ENCODE measurements around the gene METTL27. TPM values are rescaled to one million over a fixed set of nuclear protein-coding genes. Genes with fewer than 3 reads are reported as not detected.

METTL27 gene
- total and polyA plus RNA-seq, 9 of the 15 experiments (the other 6 are each of a cell fraction or from before 2014, with no cell fraction given): 0.08 to 0.82 (median 0.33) TPM; not detected in 4

DNA sequence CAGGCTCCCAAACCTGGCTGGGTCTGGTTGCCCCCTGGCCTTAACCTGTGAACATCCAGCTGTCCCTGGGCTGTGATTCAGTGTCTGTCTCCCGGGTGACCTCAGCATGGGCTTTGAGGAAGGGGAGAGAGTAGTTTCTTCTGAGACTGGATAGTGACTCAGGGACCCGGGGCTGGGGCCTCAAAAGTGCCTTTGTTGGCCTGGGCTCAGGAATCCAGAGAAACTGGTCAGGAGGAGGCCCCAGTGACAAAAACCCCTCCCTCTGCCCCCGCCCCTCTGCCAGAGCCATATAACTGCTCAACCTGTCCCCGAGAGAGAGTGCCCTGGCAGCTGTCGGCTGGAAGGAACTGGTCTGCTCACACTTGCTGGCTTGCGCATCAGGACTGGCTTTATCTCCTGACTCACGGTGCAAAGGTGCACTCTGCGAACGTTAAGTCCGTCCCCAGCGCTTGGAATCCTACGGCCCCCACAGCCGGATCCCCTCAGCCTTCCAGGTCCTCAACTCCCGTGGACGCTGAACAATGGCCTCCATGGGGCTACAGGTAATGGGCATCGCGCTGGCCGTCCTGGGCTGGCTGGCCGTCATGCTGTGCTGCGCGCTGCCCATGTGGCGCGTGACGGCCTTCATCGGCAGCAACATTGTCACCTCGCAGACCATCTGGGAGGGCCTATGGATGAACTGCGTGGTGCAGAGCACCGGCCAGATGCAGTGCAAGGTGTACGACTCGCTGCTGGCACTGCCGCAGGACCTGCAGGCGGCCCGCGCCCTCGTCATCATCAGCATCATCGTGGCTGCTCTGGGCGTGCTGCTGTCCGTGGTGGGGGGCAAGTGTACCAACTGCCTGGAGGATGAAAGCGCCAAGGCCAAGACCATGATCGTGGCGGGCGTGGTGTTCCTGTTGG is 11.4 kb downstream of the METTL27 start, which contains the start of gene CLDN4:
TSS of gene CLDN4 (plus strand) at position 316 of the 903 bp plus-strand sequence. CDS start at position 522, 206 bp downstream.
- 67% methylated on average over 36 of the region's 42 CpGs for WGBS (ENCODE audit: insufficient coverage, low coverage, missing lambda C conversion rate)
- H3K79me2 ChIP-seq (ENCODE audit: control insufficient read depth, insufficient read depth, low read length): no peaks in the 10 kb centered on the region
- no peak for ATAC-seq
- no TSS peak for BruUV-seq (replicated peaks)
- H3K9me3 ChIP-seq (replicated peaks; ENCODE audit: control insufficient read depth, insufficient read depth, low read depth, low read length): no peaks in the 10 kb centered on the region
- POLR2A ChIA-PET: no interaction called here
- DNase-seq (ENCODE audit: extremely low read depth in 1 of 4, low spot score in 3 of 4): no peak
- no peaks in the 10 kb centered on the region for H3K9me1 ChIP-seq (ENCODE audit: control insufficient read depth, insufficient read depth, low read length)
- no peaks in the 10 kb centered on the region for H4K20me1 ChIP-seq (replicated peaks; ENCODE audit: control insufficient read depth, insufficient read depth, low read length)
- no peak within 1 kb of the TSS for H3K27ac ChIP-seq (ENCODE audit: extremely low read depth, low read depth, low read length)
- in situ Hi-C loops (cut with MboI): no loop called here
- no peaks in the 10 kb centered on the region for H3K36me3 ChIP-seq (ENCODE audit: control insufficient read depth, insufficient read depth, low read length)
- H3K4me3 ChIP-seq: no peak within 1 kb of the TSS
- CTCF ChIA-PET (ENCODE audit: low intra/inter-chr PET ratio): no interaction called here
- TF ChIP-seq, protein P1, sequence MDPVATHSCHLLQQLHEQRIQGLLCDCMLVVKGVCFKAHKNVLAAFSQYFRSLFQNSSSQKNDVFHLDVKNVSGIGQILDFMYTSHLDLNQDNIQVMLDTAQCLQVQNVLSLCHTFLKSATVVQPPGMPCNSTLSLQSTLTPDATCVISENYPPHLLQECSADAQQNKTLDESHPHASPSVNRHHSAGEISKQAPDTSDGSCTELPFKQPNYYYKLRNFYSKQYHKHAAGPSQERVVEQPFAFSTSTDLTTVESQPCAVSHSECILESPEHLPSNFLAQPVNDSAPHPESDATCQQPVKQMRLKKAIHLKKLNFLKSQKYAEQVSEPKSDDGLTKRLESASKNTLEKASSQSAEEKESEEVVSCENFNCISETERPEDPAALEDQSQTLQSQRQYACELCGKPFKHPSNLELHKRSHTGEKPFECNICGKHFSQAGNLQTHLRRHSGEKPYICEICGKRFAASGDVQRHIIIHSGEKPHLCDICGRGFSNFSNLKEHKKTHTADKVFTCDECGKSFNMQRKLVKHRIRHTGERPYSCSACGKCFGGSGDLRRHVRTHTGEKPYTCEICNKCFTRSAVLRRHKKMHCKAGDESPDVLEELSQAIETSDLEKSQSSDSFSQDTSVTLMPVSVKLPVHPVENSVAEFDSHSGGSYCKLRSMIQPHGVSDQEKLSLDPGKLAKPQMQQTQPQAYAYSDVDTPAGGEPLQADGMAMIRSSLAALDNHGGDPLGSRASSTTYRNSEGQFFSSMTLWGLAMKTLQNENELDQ (CRISPR knock-in tag; IDR thresholded peaks at IDR 0.05; ENCODE audit: borderline replicate concordance): no peak
- TF ChIP-seq, protein P2, sequence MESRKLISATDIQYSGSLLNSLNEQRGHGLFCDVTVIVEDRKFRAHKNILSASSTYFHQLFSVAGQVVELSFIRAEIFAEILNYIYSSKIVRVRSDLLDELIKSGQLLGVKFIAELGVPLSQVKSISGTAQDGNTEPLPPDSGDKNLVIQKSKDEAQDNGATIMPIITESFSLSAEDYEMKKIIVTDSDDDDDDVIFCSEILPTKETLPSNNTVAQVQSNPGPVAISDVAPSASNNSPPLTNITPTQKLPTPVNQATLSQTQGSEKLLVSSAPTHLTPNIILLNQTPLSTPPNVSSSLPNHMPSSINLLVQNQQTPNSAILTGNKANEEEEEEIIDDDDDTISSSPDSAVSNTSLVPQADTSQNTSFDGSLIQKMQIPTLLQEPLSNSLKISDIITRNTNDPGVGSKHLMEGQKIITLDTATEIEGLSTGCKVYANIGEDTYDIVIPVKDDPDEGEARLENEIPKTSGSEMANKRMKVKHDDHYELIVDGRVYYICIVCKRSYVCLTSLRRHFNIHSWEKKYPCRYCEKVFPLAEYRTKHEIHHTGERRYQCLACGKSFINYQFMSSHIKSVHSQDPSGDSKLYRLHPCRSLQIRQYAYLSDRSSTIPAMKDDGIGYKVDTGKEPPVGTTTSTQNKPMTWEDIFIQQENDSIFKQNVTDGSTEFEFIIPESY (CRISPR knock-in tag; IDR thresholded peaks at IDR 0.05): peak; percentile 55
- TF ChIP-seq POLR2G (IDR thresholded peaks at IDR 0.05; ENCODE audit: low read depth, low read length) (peak; percentile 34; the same call in 1 of the 2 replicates), RBM17 (IDR thresholded peaks at IDR 0.05; ENCODE audit: borderline replicate concordance, low read depth, low read length) (no peak), ZNF589 (CRISPR knock-in tag; IDR thresholded peaks at IDR 0.05; ENCODE audit: low read depth) (no peak), ZSCAN29 (IDR thresholded peaks at IDR 0.05) (no peak), SAFB (IDR thresholded peaks at IDR 0.05; ENCODE audit: borderline replicate concordance, low read depth, low read length) (no peak), HMG20A (CRISPR knock-in tag; conservative IDR thresholded peaks at IDR 0.05) (no peak), ZNF12 (CRISPR knock-in tag; IDR thresholded peaks at IDR 0.05) (no peak)
- TF ChIP-seq, protein P3, sequence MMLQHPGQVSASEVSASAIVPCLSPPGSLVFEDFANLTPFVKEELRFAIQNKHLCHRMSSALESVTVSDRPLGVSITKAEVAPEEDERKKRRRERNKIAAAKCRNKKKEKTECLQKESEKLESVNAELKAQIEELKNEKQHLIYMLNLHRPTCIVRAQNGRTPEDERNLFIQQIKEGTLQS (IDR thresholded peaks at IDR 0.05): 0 out of 2 replicates have a peak, but pooled peaks have one; percentile 9
- TF ChIP-seq, protein P3 (CRISPR knock-in tag; conservative IDR thresholded peaks at IDR 0.05): no peak
- no peak within 1 kb of the TSS; the same call in 1 of the 2 replicates for H2AFZ ChIP-seq (ENCODE audit: low read depth, low read length)
- H3K9ac ChIP-seq (ENCODE audit: insufficient read depth in 1 of 2, low read depth in 2 of 2, low read length in 2 of 2): peak within 1 kb of the TSS in 1 of 2 experiments; percentile 75; a peak in 2 of 4 replicates
- H3K4me1 ChIP-seq (replicated peaks in 1 of 2; ENCODE audit: control insufficient read depth in 2 of 2, insufficient read depth in 2 of 2, low read length in 2 of 2): peaks cover 23 to 44% of the 10 kb centered on the region in 2 experiments
- FAIRE-seq: no peak
- intact Hi-C loops (cut with micrococcal nuclease): no loop called here
- H3K27me3 ChIP-seq (ENCODE audit: control insufficient read depth in 2 of 2, insufficient read depth in 2 of 2, low read length in 2 of 2): no peaks in the 10 kb centered on the region
- H3K4me2 ChIP-seq (ENCODE audit: insufficient read depth, low read length): no peak within 1 kb of the TSS
